PFSK-1 (cell line): ENCODE data around the gene TMSB4Y.

Experiments used
- FOXP2 ChIP-seq: optimal IDR thresholded peaks from 2 replicates; pipeline ENCODE3; 2011; ENCODE audit warnings: borderline replicate concordance, control low read depth, inconsistent platforms; ENCODE audit not compliant: insufficient read depth; ENCODE audit errors: extremely low read length, extremely low read depth
- POLR2AphosphoS5 ChIP-seq: IDR thresholded peaks from 2 replicates; pipeline ENCODE4 v1.6.1; 2012; ENCODE audit warnings: low read depth, mild to moderate bottlenecking, control low read depth, low read length, moderate library complexity
- SIN3A ChIP-seq: IDR thresholded peaks from 2 replicates; pipeline ENCODE4 v1.6.1; 2012; ENCODE audit warnings: mild to moderate bottlenecking, low read length, moderate library complexity, borderline replicate concordance; ENCODE audit not compliant: insufficient read depth
- TAF1 ChIP-seq: IDR thresholded peaks from 2 replicates; pipeline ENCODE4 v1.6.1; 2012; ENCODE audit warnings: low read length, control low read depth, borderline replicate concordance; ENCODE audit not compliant: insufficient read depth
- TF ChIP-seq, protein P1 (sequence below), 2 experiments: IDR thresholded peaks; 2 replicates each; pipeline versions ENCODE4 v1.6.1 to v1.8.0; 2011 to 2012; ENCODE audit warnings: low read depth in 2 of 2, low read length in 2 of 2, control low read depth in 1 of 2, inconsistent platforms in 1 of 2, mild to moderate bottlenecking in 1 of 2, moderate library complexity in 1 of 2; ENCODE audit not compliant: insufficient read depth in 1 of 2

The TMSB4Y gene

GRCh38 chrY:13751289-13752071 lies 47.8 kb downstream of the TMSB4Y start:
- TF ChIP-seq TAF1 (no peak), SIN3A (no peak), FOXP2 (no peak), POLR2AphosphoS5 (no peak)
- TF ChIP-seq, protein P1, sequence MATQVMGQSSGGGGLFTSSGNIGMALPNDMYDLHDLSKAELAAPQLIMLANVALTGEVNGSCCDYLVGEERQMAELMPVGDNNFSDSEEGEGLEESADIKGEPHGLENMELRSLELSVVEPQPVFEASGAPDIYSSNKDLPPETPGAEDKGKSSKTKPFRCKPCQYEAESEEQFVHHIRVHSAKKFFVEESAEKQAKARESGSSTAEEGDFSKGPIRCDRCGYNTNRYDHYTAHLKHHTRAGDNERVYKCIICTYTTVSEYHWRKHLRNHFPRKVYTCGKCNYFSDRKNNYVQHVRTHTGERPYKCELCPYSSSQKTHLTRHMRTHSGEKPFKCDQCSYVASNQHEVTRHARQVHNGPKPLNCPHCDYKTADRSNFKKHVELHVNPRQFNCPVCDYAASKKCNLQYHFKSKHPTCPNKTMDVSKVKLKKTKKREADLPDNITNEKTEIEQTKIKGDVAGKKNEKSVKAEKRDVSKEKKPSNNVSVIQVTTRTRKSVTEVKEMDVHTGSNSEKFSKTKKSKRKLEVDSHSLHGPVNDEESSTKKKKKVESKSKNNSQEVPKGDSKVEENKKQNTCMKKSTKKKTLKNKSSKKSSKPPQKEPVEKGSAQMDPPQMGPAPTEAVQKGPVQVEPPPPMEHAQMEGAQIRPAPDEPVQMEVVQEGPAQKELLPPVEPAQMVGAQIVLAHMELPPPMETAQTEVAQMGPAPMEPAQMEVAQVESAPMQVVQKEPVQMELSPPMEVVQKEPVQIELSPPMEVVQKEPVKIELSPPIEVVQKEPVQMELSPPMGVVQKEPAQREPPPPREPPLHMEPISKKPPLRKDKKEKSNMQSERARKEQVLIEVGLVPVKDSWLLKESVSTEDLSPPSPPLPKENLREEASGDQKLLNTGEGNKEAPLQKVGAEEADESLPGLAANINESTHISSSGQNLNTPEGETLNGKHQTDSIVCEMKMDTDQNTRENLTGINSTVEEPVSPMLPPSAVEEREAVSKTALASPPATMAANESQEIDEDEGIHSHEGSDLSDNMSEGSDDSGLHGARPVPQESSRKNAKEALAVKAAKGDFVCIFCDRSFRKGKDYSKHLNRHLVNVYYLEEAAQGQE (IDR thresholded peaks at IDR 0.05; ENCODE audit: insufficient read depth in 1 of 2, low read depth in 2 of 2, low read length in 2 of 2), result no peak

DNA sequence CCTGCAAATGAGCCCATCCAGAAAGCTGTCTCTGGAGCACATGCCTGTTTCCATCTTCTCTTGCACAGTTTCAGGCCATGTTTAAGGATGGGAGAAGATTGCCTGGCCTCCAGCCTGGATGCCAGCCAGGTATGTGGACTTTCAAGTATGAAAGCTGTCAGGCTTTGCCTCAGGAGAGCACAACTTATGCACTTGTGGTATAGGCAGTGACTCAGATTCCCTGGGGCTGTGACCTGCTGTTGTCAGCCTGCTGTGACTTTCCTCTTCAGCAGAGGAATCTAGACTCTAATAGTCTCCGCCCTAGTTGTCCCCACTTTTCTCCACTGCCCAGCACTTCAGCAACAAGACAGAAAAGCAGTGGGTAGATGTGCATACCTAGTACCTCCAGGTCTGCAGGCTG lies 51.0 kb downstream of the TMSB4Y start:
- no peak for TF ChIP-seq POLR2AphosphoS5
- TF ChIP-seq FOXP2, result no peak
- no peak for TF ChIP-seq SIN3A
- TF ChIP-seq, protein P1 (IDR thresholded peaks at IDR 0.05; ENCODE audit: insufficient read depth in 1 of 2, low read depth in 2 of 2, low read length in 2 of 2), result no peak
- TF ChIP-seq TAF1, result no peak
